Activated CD4-positive, alpha-beta T cell treated with anti-CD3 and anti-CD28 coated beads for 36 hours (primary cell): ENCODE results near the gene TSPOAP1. TPM values are rescaled to one million over a fixed set of nuclear protein-coding genes. Genes with fewer than 3 reads are reported as not detected.

Experiments used
- ATAC-seq: fragments of 200-7000 bp; cut with Tn5 transposase; one replicate; pipeline ENCODE4 v1.10.0; 2021; ENCODE audit warnings: mild to moderate bottlenecking, moderate library complexity
- CTCF ChIA-PET: fragments of 350-600 bp; sonication (Branson Sonifier 250); formaldehyde crosslinking; loops from one replicate; lab custom pipeline; 2021; ENCODE audit warnings: antibody characterized with exemption; lab: Charles Lee
- POLR2A ChIA-PET: fragments of 350-600 bp; sonication (Branson Sonifier 250); formaldehyde crosslinking; loops from one replicate; lab custom pipeline; 2021; ENCODE audit warnings: antibody characterized with exemption, inconsistent platforms; lab: Charles Lee
- DNase-seq: peaks from one replicate; pipeline ENCODE4 v3.0.0-alpha.2; 2020
- H3K27ac Mint-ChIP-seq: one replicate; pipeline ENCODE4 v1.8.0; 2021; ENCODE audit warnings: mixed read lengths
- H3K27me3 Mint-ChIP-seq: one replicate; pipeline ENCODE4 v1.8.0; 2021; ENCODE audit warnings: mixed read lengths
- H3K36me3 Mint-ChIP-seq: one replicate; pipeline ENCODE4 v1.8.0; 2021; ENCODE audit warnings: low read depth, mixed read lengths
- H3K4me1 Mint-ChIP-seq: one replicate; pipeline ENCODE4 v1.8.0; 2021; ENCODE audit warnings: mixed read lengths
- H3K4me3 Mint-ChIP-seq: one replicate; pipeline ENCODE4 v1.8.0; 2021; ENCODE audit warnings: mild to moderate bottlenecking, moderate library complexity, mixed read lengths
- H3K9me3 Mint-ChIP-seq: one replicate; pipeline ENCODE4 v1.8.0; 2021; ENCODE audit warnings: low read depth, mixed read lengths
- intact Hi-C, 2 experiments: fragments of 100-400 bp; cut with DNase I in 1 of 2; cut with micrococcal nuclease in 1 of 2; formaldehyde crosslinking; loops; one replicate each; pipeline versions ENCODE4 v1.14.2 to v1.15.1; 2022 to 2024; cut with DNase I, micrococcal nuclease
- total RNA-seq, 2 experiments: library from RNA; stranded (reverse); gene quantifications; one replicate each; pipeline ENCODE4 v1.2.3, GENCODE V29; 2021

Gene TSPOAP1
- total RNA-seq, 2 experiments from 2014 or later, result 11.8 to 12.4 TPM

- Mint-ChIP-seq H3K4me3 (no peak overlapping the region), H3K27ac (peak overlapping the region; percentile 77)
These were observed 9.9 kb downstream of the TSPOAP1 start for GRCh38 chr17:58318627-58319172.

GRCh38 chr17:58318065-58318481 is 10.5 kb downstream of the TSPOAP1 start:
- Mint-ChIP-seq H3K4me1 (peaks cover 14% of the 10 kb centered on the region), H3K4me3 (no peak overlapping the region), H3K9me3 (no peaks in the 10 kb centered on the region), H3K36me3 (peaks cover 3% of the 10 kb centered on the region), H3K27me3 (no peaks in the 10 kb centered on the region), H3K27ac (peak overlapping the region; percentile 77)
- no peak for ATAC-seq
- DNase-seq, result no peak
- ChIA-PET POLR2A (interaction anchor here (0.7 to 3.1 kb wide), 11 partner anchors 7 to 313 kb away, joined by 4 to 38 read pairs (median 15); partner anchors contain the start of genes RNF43, SUPT4H1 and TSPOAP1), CTCF (interaction anchor here (0.5 to 5.9 kb wide), 57 partner anchors 8 to 323 kb away, joined by 3 to 94 read pairs (median 6); partner anchors contain the start of genes HSF5, MKS1, MTMR4 and RNF43)
- intact Hi-C loops, result loop anchor here in 1 of 2 experiments (10.0 kb wide), 1 partner anchor 687 kb away; no protein-coding TSS in a partner anchor

More at GRCh38 chr17:58318627-58319172, 9.9 kb downstream of the TSPOAP1 start:
- ChIA-PET POLR2A (interaction anchor here (2.3 to 3.1 kb wide), 2 partner anchors 9 to 26 kb away, joined by 24 to 38 read pairs; partner anchors contain the start of gene TSPOAP1), CTCF (interaction anchor here (0.7 to 5.9 kb wide), 13 partner anchors 9 to 132 kb away, joined by 3 to 94 read pairs (median 24); partner anchors contain the start of genes RNF43, SUPT4H1 and TSPOAP1)
- no peaks in the 10 kb centered on the region for H3K27me3 Mint-ChIP-seq
- H3K36me3 Mint-ChIP-seq, result peaks cover 3% of the 10 kb centered on the region
- DNase-seq (no peak), ATAC-seq (no peak)
- H3K9me3 Mint-ChIP-seq, result no peaks in the 10 kb centered on the region
- peaks cover 14% of the 10 kb centered on the region for H3K4me1 Mint-ChIP-seq
- intact Hi-C loops, result loop anchor here in 1 of 2 experiments (10.0 kb wide), 1 partner anchor 686 kb away; no protein-coding TSS in a partner anchor

- ATAC-seq, result peak; percentile 100
- intact Hi-C loops, result loop anchor here (1.0 to 10.0 kb wide), 9 partner anchors 12 to 687 kb away; partner anchors contain the start of genes RNF43 (in 2 of the 2) and SUPT4H1 (in 2 of the 2)
- Mint-ChIP-seq H3K4me3 (no peak overlapping the region), H3K27ac (peak overlapping the region; percentile 72), H3K36me3 (peaks cover 3% of the 10 kb centered on the region), H3K9me3 (no peaks in the 10 kb centered on the region), H3K4me1 (peaks cover 14% of the 10 kb centered on the region), H3K27me3 (no peaks in the 10 kb centered on the region)
- peak; percentile 86 for DNase-seq
- CTCF ChIA-PET, result interaction anchor here (0.5 to 5.9 kb wide), 61 partner anchors 8 to 324 kb away, joined by 3 to 94 read pairs (median 5); partner anchors contain the start of genes HSF5, MKS1, MTMR4 and RNF43
- POLR2A ChIA-PET, result interaction anchor here (0.7 to 3.1 kb wide), 12 partner anchors 8 to 314 kb away, joined by 3 to 38 read pairs (median 12); partner anchors contain the start of genes RNF43, SUPT4H1 and TSPOAP1
These were observed 11.1 kb downstream of the TSPOAP1 start for GRCh38 chr17:58317421-58318064.

- ATAC-seq (no peak), DNase-seq (no peak)
- H3K36me3 Mint-ChIP-seq, result no peaks in the 10 kb centered on the region
- no peaks in the 10 kb centered on the region for H3K9me3 Mint-ChIP-seq
- ChIA-PET POLR2A (interaction anchor here (0.9 to 3.1 kb wide), 6 partner anchors 11 to 315 kb away, joined by 3 to 38 read pairs (median 8); partner anchors contain the start of genes RNF43, SUPT4H1 and TSPOAP1), CTCF (interaction anchor here (0.6 to 5.9 kb wide), 23 partner anchors 10 to 490 kb away, joined by 3 to 94 read pairs (median 13); partner anchors contain the start of genes RNF43, SUPT4H1 and TSPOAP1)
- intact Hi-C loops, result loop anchor here in 1 of 2 experiments (10.0 kb wide), 1 partner anchor 688 kb away; no protein-coding TSS in a partner anchor
- H3K4me3 Mint-ChIP-seq, result no peak overlapping the region
- no peak overlapping the region for H3K27ac Mint-ChIP-seq
- H3K4me1 Mint-ChIP-seq, result peaks cover 14% of the 10 kb centered on the region
- H3K27me3 Mint-ChIP-seq, result no peaks in the 10 kb centered on the region
These were observed 12.2 kb downstream of the TSPOAP1 start for GRCh38 chr17:58316260-58316960.

GRCh38 chr17:58315750-58316149 is 12.8 kb downstream of the TSPOAP1 start:
- ChIA-PET CTCF (interaction anchor here (0.7 to 5.9 kb wide), 10 partner anchors 9 to 186 kb away, joined by 3 to 94 read pairs (median 8); partner anchors contain the start of genes RNF43 and SUPT4H1), POLR2A (interaction anchor here (0.9 to 1.4 kb wide), 3 partner anchors 12 to 37 kb away, joined by 3 read pairs; partner anchors contain the start of gene SUPT4H1)
- Mint-ChIP-seq H3K27me3 (no peaks in the 10 kb centered on the region), H3K4me1 (peaks cover 14% of the 10 kb centered on the region), H3K4me3 (no peak overlapping the region), H3K9me3 (no peaks in the 10 kb centered on the region), H3K27ac (no peak overlapping the region), H3K36me3 (no peaks in the 10 kb centered on the region)
- intact Hi-C loops, result loop anchor here in 1 of 2 experiments (10.0 kb wide), 1 partner anchor 689 kb away; no protein-coding TSS in a partner anchor
- no peak for DNase-seq
- ATAC-seq, result no peak

GRCh38 chr17:58315281-58315711 is 13.3 kb downstream of the TSPOAP1 start:
- Mint-ChIP-seq H3K36me3 (no peaks in the 10 kb centered on the region), H3K27me3 (no peaks in the 10 kb centered on the region), H3K27ac (no peak overlapping the region), H3K4me3 (no peak overlapping the region), H3K4me1 (peaks cover 14% of the 10 kb centered on the region), H3K9me3 (no peaks in the 10 kb centered on the region)
- DNase-seq, result no peak
- CTCF ChIA-PET, result interaction anchor here (0.7 to 5.9 kb wide), 8 partner anchors 31 to 132 kb away, joined by 3 to 94 read pairs (median 6); partner anchors contain the start of genes RNF43 and SUPT4H1
- POLR2A ChIA-PET, result interaction anchor here (0.9 to 1.4 kb wide), 2 partner anchors 13 to 29 kb away, joined by 3 read pairs; no protein-coding TSS in a partner anchor
- intact Hi-C loops, result loop anchor here in 1 of 2 experiments (10.0 kb wide), 1 partner anchor 690 kb away; no protein-coding TSS in a partner anchor
- ATAC-seq, result no peak

GRCh38 chr17:58314706-58315015 is 13.9 kb downstream of the TSPOAP1 start:
- ATAC-seq (no peak), DNase-seq (no peak)
- Mint-ChIP-seq H3K4me1 (peaks cover 14% of the 10 kb centered on the region), H3K27ac (no peak overlapping the region), H3K27me3 (no peaks in the 10 kb centered on the region), H3K36me3 (no peaks in the 10 kb centered on the region), H3K9me3 (no peaks in the 10 kb centered on the region), H3K4me3 (no peak overlapping the region)
- intact Hi-C loops, result loop anchor here in 1 of 2 experiments (10.0 kb wide), 1 partner anchor 690 kb away; no protein-coding TSS in a partner anchor
- ChIA-PET CTCF (interaction anchor here (0.5 to 5.9 kb wide), 7 partner anchors 23 to 114 kb away, joined by 3 to 94 read pairs (median 3); partner anchors contain the start of genes RNF43 and SUPT4H1), POLR2A (interaction anchor here (1.4 kb wide), 1 partner anchor 13 kb away, joined by 3 read pairs; no protein-coding TSS in a partner anchor)

GRCh38 chr17:58313815-58314705 is 14.5 kb downstream of the TSPOAP1 start:
- DNase-seq, result no peak
- intact Hi-C loops, result loop anchor here in 1 of 2 experiments (10.0 kb wide), 1 partner anchor 691 kb away; no protein-coding TSS in a partner anchor
- H3K4me1 Mint-ChIP-seq, result peaks cover 14% of the 10 kb centered on the region
- ChIA-PET CTCF (interaction anchor here (0.5 to 5.9 kb wide), 10 partner anchors 24 to 172 kb away, joined by 3 to 94 read pairs (median 3); partner anchors contain the start of genes RNF43 and SUPT4H1), POLR2A (interaction anchor here (1.4 kb wide), 1 partner anchor 14 kb away, joined by 3 read pairs; no protein-coding TSS in a partner anchor)
- H3K36me3 Mint-ChIP-seq, result peaks cover 2% of the 10 kb centered on the region
- H3K27me3 Mint-ChIP-seq, result no peaks in the 10 kb centered on the region
- no peak overlapping the region for H3K4me3 Mint-ChIP-seq
- H3K9me3 Mint-ChIP-seq, result no peaks in the 10 kb centered on the region
- no peak for ATAC-seq
- no peak overlapping the region for H3K27ac Mint-ChIP-seq

GRCh38 chr17:58312829-58313228 is 15.8 kb downstream of the TSPOAP1 start:
- ATAC-seq (no peak), DNase-seq (no peak)
- ChIA-PET CTCF (interaction anchor here (0.7 to 1.4 kb wide), 5 partner anchors 32 to 154 kb away, joined by 3 to 8 read pairs (median 3); partner anchors contain the start of gene RNF43), POLR2A (interaction anchor here (0.7 kb wide), 1 partner anchor 39 kb away, joined by 3 read pairs; the partner anchor contains the start of gene SUPT4H1)
- H3K9me3 Mint-ChIP-seq, result no peaks in the 10 kb centered on the region
- H3K27ac Mint-ChIP-seq, result no peak overlapping the region
- H3K4me3 Mint-ChIP-seq, result no peak overlapping the region
- H3K4me1 Mint-ChIP-seq, result peaks cover 9% of the 10 kb centered on the region
- H3K36me3 Mint-ChIP-seq, result peaks cover 2% of the 10 kb centered on the region
- H3K27me3 Mint-ChIP-seq, result no peaks in the 10 kb centered on the region
- intact Hi-C loops, result loop anchor here in 1 of 2 experiments (10.0 kb wide), 1 partner anchor 692 kb away; no protein-coding TSS in a partner anchor
